ENCODE measurements around the gene GRM7. TPM values are rescaled to one million over a fixed set of nuclear protein-coding genes. Genes with fewer than 3 reads are reported as not detected.

Gene GRM7
- total and polyA plus RNA-seq, 2 experiments from 2014 or later = 1.7 to 2.7 TPM

GRCh38 chr3:7082244-7082643, 221.3 kb downstream of the GRM7 start:
- 99% methylated on average over 3 of the region's 3 CpGs for WGBS (ENCODE audit: low lambda C conversion rate, missing lambda C conversion rate)
- Histone ChIP-seq H3K4me2 (no peak overlapping the region), H2AFZ (no peak overlapping the region), H3K4me3 (no peak overlapping the region), H3K4me1 (ENCODE audit: insufficient read depth) (no peaks in the 10 kb centered on the region), H3K27me3 (no peaks in the 10 kb centered on the region), H3K9me2 (replicated peaks; ENCODE audit: insufficient read depth) (no peaks in the 10 kb centered on the region), H3K79me2 (no peaks in the 10 kb centered on the region), H4K20me1 (ENCODE audit: insufficient read depth, poor library complexity, severe bottlenecking) (no peaks in the 10 kb centered on the region), H3K27ac (no peak overlapping the region), H3K36me3 (replicated peaks; ENCODE audit: insufficient read depth, low read depth) (no peaks in the 10 kb centered on the region), H3K9me3 (ENCODE audit: low read depth) (no peaks in the 10 kb centered on the region)
- no peak for DNase-seq (ENCODE audit: low spot score)
- no peak for TF ChIP-seq EZH2 (IDR thresholded peaks at IDR 0.05; ENCODE audit: borderline replicate concordance)
- no peak for TF ChIP-seq EZH2phosphoT487 (IDR thresholded peaks at IDR 0.05; ENCODE audit: low read depth, severe bottlenecking, unreplicated experiment)
- TF ChIP-seq, protein P1, sequence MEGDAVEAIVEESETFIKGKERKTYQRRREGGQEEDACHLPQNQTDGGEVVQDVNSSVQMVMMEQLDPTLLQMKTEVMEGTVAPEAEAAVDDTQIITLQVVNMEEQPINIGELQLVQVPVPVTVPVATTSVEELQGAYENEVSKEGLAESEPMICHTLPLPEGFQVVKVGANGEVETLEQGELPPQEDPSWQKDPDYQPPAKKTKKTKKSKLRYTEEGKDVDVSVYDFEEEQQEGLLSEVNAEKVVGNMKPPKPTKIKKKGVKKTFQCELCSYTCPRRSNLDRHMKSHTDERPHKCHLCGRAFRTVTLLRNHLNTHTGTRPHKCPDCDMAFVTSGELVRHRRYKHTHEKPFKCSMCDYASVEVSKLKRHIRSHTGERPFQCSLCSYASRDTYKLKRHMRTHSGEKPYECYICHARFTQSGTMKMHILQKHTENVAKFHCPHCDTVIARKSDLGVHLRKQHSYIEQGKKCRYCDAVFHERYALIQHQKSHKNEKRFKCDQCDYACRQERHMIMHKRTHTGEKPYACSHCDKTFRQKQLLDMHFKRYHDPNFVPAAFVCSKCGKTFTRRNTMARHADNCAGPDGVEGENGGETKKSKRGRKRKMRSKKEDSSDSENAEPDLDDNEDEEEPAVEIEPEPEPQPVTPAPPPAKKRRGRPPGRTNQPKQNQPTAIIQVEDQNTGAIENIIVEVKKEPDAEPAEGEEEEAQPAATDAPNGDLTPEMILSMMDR (IDR thresholded peaks at IDR 0.05; ENCODE audit: poor library complexity) = no peak

GRCh38 chr3:7086417-7086816, 225.5 kb downstream of the GRM7 start:
- H2AFZ ChIP-seq = no peak overlapping the region
- no peaks in the 10 kb centered on the region for H3K27me3 ChIP-seq
- no peak for DNase-seq (ENCODE audit: low spot score)
- no peaks in the 10 kb centered on the region for H3K36me3 ChIP-seq (replicated peaks; ENCODE audit: insufficient read depth, low read depth)
- no peak overlapping the region for H3K4me2 ChIP-seq
- H4K20me1 ChIP-seq (ENCODE audit: insufficient read depth, poor library complexity, severe bottlenecking) = no peaks in the 10 kb centered on the region
- no peaks in the 10 kb centered on the region for H3K79me2 ChIP-seq
- TF ChIP-seq EZH2phosphoT487 (IDR thresholded peaks at IDR 0.05; ENCODE audit: low read depth, severe bottlenecking, unreplicated experiment) (no peak), EZH2 (IDR thresholded peaks at IDR 0.05; ENCODE audit: borderline replicate concordance) (no peak)
- TF ChIP-seq, protein P1 (IDR thresholded peaks at IDR 0.05; ENCODE audit: poor library complexity) = no peak
- WGBS (ENCODE audit: low lambda C conversion rate, missing lambda C conversion rate) = 76% methylated on average over 2 of the region's 2 CpGs
- no peaks in the 10 kb centered on the region for H3K9me2 ChIP-seq (replicated peaks; ENCODE audit: insufficient read depth)
- no peaks in the 10 kb centered on the region for H3K4me1 ChIP-seq (ENCODE audit: insufficient read depth)
- no peak overlapping the region for H3K4me3 ChIP-seq
- H3K27ac ChIP-seq = no peak overlapping the region
- H3K9me3 ChIP-seq (ENCODE audit: low read depth) = no peaks in the 10 kb centered on the region

- WGBS (ENCODE audit: low lambda C conversion rate, missing lambda C conversion rate) = 64% methylated on average over 1 of the region's 1 CpG
Measured at GRCh38 chr3:7095116-7095515, 234.2 kb downstream of the GRM7 start.

More at GRCh38 chr3:7095116-7095515, 234.2 kb downstream of the GRM7 start:
- Histone ChIP-seq H4K20me1 (ENCODE audit: insufficient read depth, poor library complexity, severe bottlenecking) (no peaks in the 10 kb centered on the region), H3K4me2 (no peak overlapping the region), H3K4me1 (ENCODE audit: insufficient read depth) (no peaks in the 10 kb centered on the region), H3K9me2 (replicated peaks; ENCODE audit: insufficient read depth) (no peaks in the 10 kb centered on the region), H3K27me3 (no peaks in the 10 kb centered on the region), H2AFZ (no peak overlapping the region), H3K79me2 (no peaks in the 10 kb centered on the region), H3K27ac (no peak overlapping the region), H3K4me3 (no peak overlapping the region), H3K9me3 (ENCODE audit: low read depth) (no peaks in the 10 kb centered on the region), H3K36me3 (replicated peaks; ENCODE audit: insufficient read depth, low read depth) (no peaks in the 10 kb centered on the region)
- no peak for DNase-seq (ENCODE audit: low spot score)
- TF ChIP-seq EZH2phosphoT487 (IDR thresholded peaks at IDR 0.05; ENCODE audit: low read depth, severe bottlenecking, unreplicated experiment) (no peak), EZH2 (IDR thresholded peaks at IDR 0.05; ENCODE audit: borderline replicate concordance) (no peak)
- TF ChIP-seq, protein P1 (IDR thresholded peaks at IDR 0.05; ENCODE audit: poor library complexity) = no peak
